Esophagus muscularis mucosa (tissue), 3 donors: Measurements from ENCODE around the gene IGF2.

Experiments used
- EP300 ChIP-seq: sonication (generic); formaldehyde crosslinking; IDR thresholded peaks from one replicate; pipeline ENCODE4 v1.6.1; 2017; ENCODE audit warnings: antibody characterized with exemption
- TF ChIP-seq, protein P1 (sequence below), 3 experiments: fragments of 200-600 bp in 2 of 3; fragments of 450-650 bp in 1 of 3; sonication (generic) in 2 of 3; IDR thresholded peaks; one replicate each; pipeline ENCODE4 v1.5.1; 2017 to 2019; ENCODE audit warnings: antibody characterized with exemption in 3 of 3, mild to moderate bottlenecking in 2 of 3, moderate library complexity in 1 of 3

DNA sequence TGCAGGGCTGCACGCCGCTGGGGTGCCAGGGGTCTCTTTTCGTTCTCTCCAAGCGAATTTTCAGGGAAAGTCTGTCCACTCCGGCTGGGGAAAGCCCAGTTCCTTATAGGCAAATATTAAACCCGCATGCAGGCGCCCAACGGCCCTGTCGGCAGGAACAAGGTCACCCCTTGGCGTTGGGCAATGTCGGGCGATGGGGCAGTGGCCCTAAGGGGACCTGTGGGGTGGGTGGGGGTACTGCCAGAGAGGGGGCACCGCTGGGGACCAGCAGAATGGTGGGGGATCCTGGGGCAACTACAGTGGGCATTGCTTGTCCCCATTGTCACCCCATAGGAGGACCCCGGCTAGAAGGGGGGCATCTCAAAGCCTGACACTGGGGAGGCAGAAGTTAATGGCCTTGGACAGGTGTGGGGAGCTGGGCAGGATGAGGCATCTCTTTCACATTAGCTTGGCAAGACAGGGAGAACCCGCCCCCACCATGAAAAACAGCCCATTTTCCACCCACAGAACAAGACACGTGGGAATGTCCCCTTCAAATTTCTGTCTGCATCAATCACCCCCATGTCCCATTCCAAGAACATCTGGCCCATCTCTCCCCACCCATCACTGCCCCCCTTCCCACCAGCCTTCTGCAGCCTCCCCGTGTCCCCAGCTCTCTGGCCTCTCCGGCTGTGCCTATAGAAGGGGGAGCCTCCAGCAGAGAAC, 5.5 kb upstream of the IGF2 start:
- TF ChIP-seq, protein P1, sequence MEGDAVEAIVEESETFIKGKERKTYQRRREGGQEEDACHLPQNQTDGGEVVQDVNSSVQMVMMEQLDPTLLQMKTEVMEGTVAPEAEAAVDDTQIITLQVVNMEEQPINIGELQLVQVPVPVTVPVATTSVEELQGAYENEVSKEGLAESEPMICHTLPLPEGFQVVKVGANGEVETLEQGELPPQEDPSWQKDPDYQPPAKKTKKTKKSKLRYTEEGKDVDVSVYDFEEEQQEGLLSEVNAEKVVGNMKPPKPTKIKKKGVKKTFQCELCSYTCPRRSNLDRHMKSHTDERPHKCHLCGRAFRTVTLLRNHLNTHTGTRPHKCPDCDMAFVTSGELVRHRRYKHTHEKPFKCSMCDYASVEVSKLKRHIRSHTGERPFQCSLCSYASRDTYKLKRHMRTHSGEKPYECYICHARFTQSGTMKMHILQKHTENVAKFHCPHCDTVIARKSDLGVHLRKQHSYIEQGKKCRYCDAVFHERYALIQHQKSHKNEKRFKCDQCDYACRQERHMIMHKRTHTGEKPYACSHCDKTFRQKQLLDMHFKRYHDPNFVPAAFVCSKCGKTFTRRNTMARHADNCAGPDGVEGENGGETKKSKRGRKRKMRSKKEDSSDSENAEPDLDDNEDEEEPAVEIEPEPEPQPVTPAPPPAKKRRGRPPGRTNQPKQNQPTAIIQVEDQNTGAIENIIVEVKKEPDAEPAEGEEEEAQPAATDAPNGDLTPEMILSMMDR (IDR thresholded peaks at IDR 0.05): no peak
- no peak for TF ChIP-seq EP300
